ENCODE measurements around the gene SLC35G2. TPM values are rescaled to one million over a fixed set of nuclear protein-coding genes. Genes with fewer than 3 reads are reported as not detected.

The SLC35G2 gene
- total RNA-seq, 1 donor, result 8.0 TPM

- Histone ChIP-seq H2AFZ (ENCODE audit: low read length) (no peak overlapping the region), H3K79me2 (ENCODE audit: insufficient read depth, low read length) (peaks cover 53% of the 10 kb centered on the region), H3K9me3 (ENCODE audit: low read depth, low read length) (no peaks in the 10 kb centered on the region), H3K36me3 (ENCODE audit: insufficient read depth, low read length) (peaks cover 4% of the 10 kb centered on the region), H3K4me2 (ENCODE audit: insufficient read depth, low read length) (no peak overlapping the region), H3K4me3 (ENCODE audit: insufficient read depth, low read length) (no peak overlapping the region), H3K27me3 (ENCODE audit: insufficient read depth, low read length) (no peaks in the 10 kb centered on the region), H3K27ac (ENCODE audit: low read depth, low read length) (peak overlapping the region; percentile 20), H3K4me1 (ENCODE audit: insufficient read depth, low read length) (peaks cover 29% of the 10 kb centered on the region), H4K20me1 (ENCODE audit: insufficient read depth, low read length) (peaks cover 4% of the 10 kb centered on the region)
- DNase-seq (ENCODE audit: insufficient read length, low spot score, missing footprints), result peak; percentile 82
- no peak for TF ChIP-seq CTCF (IDR thresholded peaks at IDR 0.05; ENCODE audit: extremely low read depth, low read depth, low read length)
Measured at GRCh38 chr3:136838641-136839555, 20.0 kb downstream of the SLC35G2 start.

- H3K4me1 ChIP-seq (ENCODE audit: insufficient read depth, low read length), result peaks cover 29% of the 10 kb centered on the region
Measured at GRCh38 chr3:136839556-136839931, 20.6 kb downstream of the SLC35G2 start.

GRCh38 chr3:136840252-136840651, 21.3 kb downstream of the SLC35G2 start:
- peaks cover 4% of the 10 kb centered on the region for H3K36me3 ChIP-seq (ENCODE audit: insufficient read depth, low read length)
- no peak overlapping the region for H3K27ac ChIP-seq (ENCODE audit: low read depth, low read length)
- peaks cover 29% of the 10 kb centered on the region for H3K4me1 ChIP-seq (ENCODE audit: insufficient read depth, low read length)
- peaks cover 41% of the 10 kb centered on the region for H3K79me2 ChIP-seq (ENCODE audit: insufficient read depth, low read length)
- DNase-seq (ENCODE audit: insufficient read length, low spot score, missing footprints), result no peak
- no peak overlapping the region for H3K4me2 ChIP-seq (ENCODE audit: insufficient read depth, low read length)
- no peak for TF ChIP-seq CTCF (IDR thresholded peaks at IDR 0.05; ENCODE audit: extremely low read depth, low read depth, low read length)
- no peak overlapping the region for H3K4me3 ChIP-seq (ENCODE audit: insufficient read depth, low read length)
- no peaks in the 10 kb centered on the region for H4K20me1 ChIP-seq (ENCODE audit: insufficient read depth, low read length)
- no peaks in the 10 kb centered on the region for H3K27me3 ChIP-seq (ENCODE audit: insufficient read depth, low read length)
- no peaks in the 10 kb centered on the region for H3K9me3 ChIP-seq (ENCODE audit: low read depth, low read length)
- no peak overlapping the region for H2AFZ ChIP-seq (ENCODE audit: low read length)

More at GRCh38 chr3:136839556-136839931, 20.6 kb downstream of the SLC35G2 start:
- Histone ChIP-seq H3K36me3 (ENCODE audit: insufficient read depth, low read length) (peaks cover 4% of the 10 kb centered on the region), H3K9me3 (ENCODE audit: low read depth, low read length) (no peaks in the 10 kb centered on the region), H2AFZ (ENCODE audit: low read length) (no peak overlapping the region), H3K4me3 (ENCODE audit: insufficient read depth, low read length) (no peak overlapping the region), H3K27ac (ENCODE audit: low read depth, low read length) (peak overlapping the region; percentile 9), H4K20me1 (ENCODE audit: insufficient read depth, low read length) (peaks cover under 1% of the 10 kb centered on the region), H3K4me2 (ENCODE audit: insufficient read depth, low read length) (no peak overlapping the region), H3K27me3 (ENCODE audit: insufficient read depth, low read length) (no peaks in the 10 kb centered on the region), H3K79me2 (ENCODE audit: insufficient read depth, low read length) (peaks cover 48% of the 10 kb centered on the region)
- no peak for TF ChIP-seq CTCF (IDR thresholded peaks at IDR 0.05; ENCODE audit: extremely low read depth, low read depth, low read length)
- no peak for DNase-seq (ENCODE audit: insufficient read length, low spot score, missing footprints)

- no peak overlapping the region for H3K4me2 ChIP-seq (ENCODE audit: insufficient read depth, low read length)
- H3K27me3 ChIP-seq (ENCODE audit: insufficient read depth, low read length), result no peaks in the 10 kb centered on the region
- H2AFZ ChIP-seq (ENCODE audit: low read length), result no peak overlapping the region
- no peak overlapping the region for H3K27ac ChIP-seq (ENCODE audit: low read depth, low read length)
- no peak for TF ChIP-seq CTCF (IDR thresholded peaks at IDR 0.05; ENCODE audit: extremely low read depth, low read depth, low read length)
- H3K9me3 ChIP-seq (ENCODE audit: low read depth, low read length), result no peaks in the 10 kb centered on the region
- H3K4me1 ChIP-seq (ENCODE audit: insufficient read depth, low read length), result peaks cover 25% of the 10 kb centered on the region
- peaks cover 4% of the 10 kb centered on the region for H3K36me3 ChIP-seq (ENCODE audit: insufficient read depth, low read length)
- peaks cover 30% of the 10 kb centered on the region for H3K79me2 ChIP-seq (ENCODE audit: insufficient read depth, low read length)
- DNase-seq (ENCODE audit: insufficient read length, low spot score, missing footprints), result no peak
- H4K20me1 ChIP-seq (ENCODE audit: insufficient read depth, low read length), result no peaks in the 10 kb centered on the region
- H3K4me3 ChIP-seq (ENCODE audit: insufficient read depth, low read length), result no peak overlapping the region
Measured at GRCh38 chr3:136842294-136842693, 23.4 kb downstream of the SLC35G2 start.
